SK-N-SH treated with all-trans-retinoic acid at 6 μM for 48 hours (cell line): ENCODE data around the gene GRIN3A.

Experiments
- ATAC-seq: fragments of 200-7000 bp; cut with Tn5 transposase; 3 replicates; pipeline ENCODE4 v1.9.1; 2020; ENCODE audit warnings: mild to moderate bottlenecking, moderate library complexity
- ARNTL ChIP-seq: fragments of 450-650 bp; formaldehyde crosslinking; IDR thresholded peaks from 2 replicates; pipeline ENCODE4 v1.5.0; 2020; ENCODE audit warnings: low read depth, mild to moderate bottlenecking, moderate library complexity, borderline replicate concordance
- BACH2 ChIP-seq: fragments of 250-450 bp; sonication (Bioruptor Pico); IDR thresholded peaks from 2 replicates; pipeline ENCODE4 v1.9.0; 2021; ENCODE audit warnings: mild to moderate bottlenecking, borderline replicate concordance
- CREB5 ChIP-seq: fragments of 250-450 bp; sonication (Bioruptor Pico); IDR thresholded peaks from 2 replicates; pipeline ENCODE4 v1.5.1; 2020; ENCODE audit warnings: low read depth, mild to moderate bottlenecking, moderate library complexity
- CSDC2 ChIP-seq: fragments of 250-450 bp; sonication (Bioruptor Pico); IDR thresholded peaks from 2 replicates; pipeline ENCODE4 v1.5.0; 2020; ENCODE audit warnings: mild to moderate bottlenecking, moderate library complexity
- ESRRG ChIP-seq: fragments of 250-450 bp; sonication (Bioruptor Pico); IDR thresholded peaks from 2 replicates; pipeline ENCODE4 v1.6.1; 2021; ENCODE audit warnings: mild to moderate bottlenecking
- GLIS3 ChIP-seq: fragments of 250-450 bp; sonication (Bioruptor Pico); IDR thresholded peaks from 2 replicates; pipeline ENCODE4 v1.5.0; 2020; ENCODE audit warnings: mild to moderate bottlenecking, moderate library complexity
- ISL1 ChIP-seq: fragments of 250-450 bp; sonication (Bioruptor Pico); IDR thresholded peaks from 2 replicates; pipeline ENCODE4 v2.1.2; 2022; ENCODE audit warnings: mild to moderate bottlenecking, moderate library complexity
- OSR1 ChIP-seq: fragments of 250-450 bp; sonication (Bioruptor Pico); IDR thresholded peaks from 2 replicates; pipeline ENCODE4 v1.8.0; 2022; ENCODE audit warnings: moderate library complexity, mild to moderate bottlenecking, inconsistent platforms
- PATZ1 ChIP-seq: fragments of 250-450 bp; sonication (Bioruptor Pico); IDR thresholded peaks from 2 replicates; pipeline ENCODE4 v1.8.0; 2020; ENCODE audit warnings: mild to moderate bottlenecking, moderate library complexity, borderline replicate concordance
- POU6F1 ChIP-seq: fragments of 250-450 bp; sonication (Bioruptor Pico); IDR thresholded peaks from 2 replicates; pipeline ENCODE4 v1.8.0; 2021; ENCODE audit warnings: low read depth, mild to moderate bottlenecking, moderate library complexity, borderline replicate concordance
- PPARA ChIP-seq: fragments of 250-450 bp; sonication (Bioruptor Pico); IDR thresholded peaks from 2 replicates; pipeline ENCODE4 v1.5.0; 2020; ENCODE audit warnings: mild to moderate bottlenecking, borderline replicate concordance
- RARB ChIP-seq: fragments of 250-450 bp; sonication (Bioruptor Pico); IDR thresholded peaks from 2 replicates; pipeline ENCODE4 v1.8.0; 2021; ENCODE audit warnings: mild to moderate bottlenecking, moderate library complexity
- SNAI2 ChIP-seq: fragments of 250-450 bp; sonication (Bioruptor Pico); IDR thresholded peaks from 2 replicates; pipeline ENCODE4 v1.5.0; 2020; ENCODE audit warnings: mild to moderate bottlenecking, moderate library complexity
- TCF4 ChIP-seq: fragments of 250-450 bp; sonication (Bioruptor Pico); IDR thresholded peaks from 2 replicates; pipeline ENCODE4 v1.8.0; 2021; ENCODE audit warnings: mild to moderate bottlenecking, moderate library complexity, borderline replicate concordance
- TOX ChIP-seq: fragments of 250-450 bp; sonication (Bioruptor Pico); IDR thresholded peaks from 2 replicates; pipeline ENCODE4 v1.8.0; 2021; ENCODE audit warnings: mild to moderate bottlenecking, moderate library complexity, borderline replicate concordance
- TSHZ2 ChIP-seq: fragments of 250-450 bp; sonication (Bioruptor Pico); IDR thresholded peaks from 2 replicates; pipeline ENCODE4 v1.5.0; 2020; ENCODE audit warnings: mild to moderate bottlenecking, moderate library complexity
- ZC3H10 ChIP-seq: fragments of 250-450 bp; sonication (Bioruptor Pico); IDR thresholded peaks from 2 replicates; pipeline ENCODE4 v1.5.1; 2021; ENCODE audit warnings: mild to moderate bottlenecking, moderate library complexity
- ZFP3 ChIP-seq: fragments of 250-450 bp; sonication (Bioruptor Pico); IDR thresholded peaks from 2 replicates; pipeline ENCODE4 v1.5.0; 2020; ENCODE audit warnings: mild to moderate bottlenecking, moderate library complexity
- ZFP30 ChIP-seq: fragments of 450-650 bp; formaldehyde crosslinking; IDR thresholded peaks from 2 replicates; pipeline ENCODE4 v1.5.0; 2022; ENCODE audit warnings: mild to moderate bottlenecking, moderate library complexity
- ZNF70 ChIP-seq: fragments of 450-650 bp; formaldehyde crosslinking; IDR thresholded peaks from 2 replicates; pipeline ENCODE4 v1.5.0; 2020; ENCODE audit warnings: mild to moderate bottlenecking, moderate library complexity
- ZNF8 ChIP-seq: fragments of 450-650 bp; formaldehyde crosslinking; IDR thresholded peaks from 2 replicates; pipeline ENCODE4 v1.5.0; 2020; ENCODE audit warnings: mild to moderate bottlenecking, moderate library complexity

The GRIN3A gene

GRCh38 chr9:101629636-101630035 lies 108.8 kb downstream of the GRIN3A start (continued):
- TF ChIP-seq CSDC2 (no peak), RARB (CRISPR knock-in tag) (no peak), ESRRG (CRISPR knock-in tag) (no peak), ISL1 (no peak), TOX (CRISPR knock-in tag) (no peak), GLIS3 (no peak), SNAI2 (CRISPR knock-in tag) (no peak), ZNF70 (CRISPR knock-in tag) (no peak), OSR1 (no peak), CREB5 (CRISPR knock-in tag) (no peak)

- ATAC-seq: no peak
- TF ChIP-seq OSR1 (no peak), ISL1 (no peak), RARB (CRISPR knock-in tag) (no peak), BACH2 (CRISPR knock-in tag) (no peak)
- TF ChIP-seq, all 23 proteins: peak for 0
Measured at GRCh38 chr9:101628173-101628572, 110.3 kb downstream of the GRIN3A start.

GRCh38 chr9:101626295-101626694 lies 112.2 kb downstream of the GRIN3A start:
- ATAC-seq: no peak
- no peak for TF ChIP-seq ZNF8
- no peak for TF ChIP-seq CSDC2
- no peak for TF ChIP-seq ZC3H10 (CRISPR knock-in tag)
- TF ChIP-seq ZFP30 (CRISPR knock-in tag): no peak
- no peak for TF ChIP-seq ZFP3
- TF ChIP-seq GLIS3: no peak
- no peak for TF ChIP-seq TOX (CRISPR knock-in tag)
- TF ChIP-seq ISL1: no peak
- TF ChIP-seq CREB5 (CRISPR knock-in tag): no peak

- TF ChIP-seq TOX (CRISPR knock-in tag) (no peak), ZC3H10 (CRISPR knock-in tag) (no peak), PATZ1 (CRISPR knock-in tag) (no peak), PPARA (CRISPR knock-in tag) (no peak), ZNF70 (CRISPR knock-in tag) (no peak), BACH2 (CRISPR knock-in tag) (no peak), CREB5 (CRISPR knock-in tag) (no peak), TCF4 (CRISPR knock-in tag) (no peak), CSDC2 (no peak)
- ATAC-seq: no peak; the same call in 2 of the 3 replicates
Measured at GRCh38 chr9:101625876-101626275, 112.6 kb downstream of the GRIN3A start.

GRCh38 chr9:101620452-101620851 lies 118.0 kb downstream of the GRIN3A start:
- ATAC-seq: no peak
- no peak for TF ChIP-seq OSR1
- TF ChIP-seq TCF4 (CRISPR knock-in tag): no peak
- no peak for TF ChIP-seq POU6F1 (CRISPR knock-in tag)
- TF ChIP-seq ZFP30 (CRISPR knock-in tag): no peak
- TF ChIP-seq SNAI2 (CRISPR knock-in tag): no peak
- TF ChIP-seq PATZ1 (CRISPR knock-in tag): no peak
- no peak for TF ChIP-seq PPARA (CRISPR knock-in tag)
- TF ChIP-seq GLIS3: no peak
- TF ChIP-seq BACH2 (CRISPR knock-in tag): no peak
- TF ChIP-seq ISL1: no peak
- no peak for TF ChIP-seq ARNTL
- no peak for TF ChIP-seq ESRRG (CRISPR knock-in tag)
- no peak for TF ChIP-seq TSHZ2 (CRISPR knock-in tag)
- no peak for TF ChIP-seq ZNF8
